K562 (cell line): ENCODE results near the gene LUC7L3. TPM values are rescaled to one million over a fixed set of nuclear protein-coding genes. Genes with fewer than 3 reads are reported as not detected.

Experiments used
- CEBPG ChIP-seq, 3 experiments: fragments of 200-800 bp in 1 of 3; sonication (Bioruptor generic) in 1 of 3; sonication (generic) in 1 of 3; formaldehyde crosslinking in 1 of 3; IDR thresholded peaks in 2 of 3; conservative IDR thresholded peaks in 1 of 3; 2 replicates each; pipeline versions ENCODE4 v1.6.1 to v1.8.0; 2016 to 2022; ENCODE audit warnings: missing compliant biosample characterization in 2 of 3, missing genetic modification characterization in 2 of 3, mild to moderate bottlenecking in 1 of 3, missing genetic modification reagents in 1 of 3
- DDX20 ChIP-seq: fragments of 450-650 bp; IDR thresholded peaks from 2 replicates; pipeline ENCODE4 v1.6.1; 2016; ENCODE audit warnings: missing genetic modification characterization, low read depth, mild to moderate bottlenecking, missing compliant biosample characterization, moderate library complexity
- FOSL1 ChIP-seq: fragments of 200-800 bp; sonication (Bioruptor generic); conservative IDR thresholded peaks from 2 replicates; pipeline ENCODE4 v1.6.1; 2016; ENCODE audit warnings: missing genetic modification characterization, missing compliant biosample characterization
- FOXK1 ChIP-seq: sonication (generic); formaldehyde crosslinking; IDR thresholded peaks from 2 replicates; pipeline ENCODE4 v1.8.0; 2022; ENCODE audit warnings: missing genetic modification reagents, mild to moderate bottlenecking, borderline replicate concordance
- GABPA ChIP-seq: fragments of 200-800 bp; sonication (Bioruptor generic); conservative IDR thresholded peaks from 2 replicates; pipeline ENCODE4 v1.6.1; 2016; ENCODE audit warnings: low read depth, missing genetic modification characterization, missing compliant biosample characterization
- KDM1A ChIP-seq, 2 experiments: fragments of 450-650 bp; IDR thresholded peaks; 2 replicates each; pipeline ENCODE4 v1.6.1; 2016; ENCODE audit warnings: mild to moderate bottlenecking in 2 of 2
- KLF6 ChIP-seq: fragments of 250-450 bp; sonication (Bioruptor Pico); IDR thresholded peaks from 2 replicates; pipeline ENCODE4 v1.4.0; 2020; ENCODE audit warnings: mild to moderate bottlenecking, moderate library complexity, borderline replicate concordance
- NFE2 ChIP-seq: IDR thresholded peaks from 2 replicates; pipeline ENCODE4 v1.6.1; 2014; ENCODE audit warnings: antibody characterized with exemption, low read depth
- NR4A1 ChIP-seq, 2 experiments: fragments of 250-450 bp in 1 of 2; fragments of 450-650 bp in 1 of 2; sonication (Bioruptor Pico) in 1 of 2; IDR thresholded peaks; 2 replicates each; pipeline versions ENCODE4 v1.4.0 to v1.6.1; 2016 to 2020; ENCODE audit warnings: mild to moderate bottlenecking in 2 of 2, missing compliant biosample characterization in 1 of 2, missing genetic modification characterization in 1 of 2, moderate library complexity in 1 of 2
- PHTF2 ChIP-seq: fragments of 250-450 bp; sonication (Bioruptor Pico); IDR thresholded peaks from 2 replicates; pipeline ENCODE4 v1.5.0; 2021; ENCODE audit warnings: mild to moderate bottlenecking
- POLR2A ChIP-seq: fragments of 450-650 bp; conservative IDR thresholded peaks from 2 replicates; pipeline ENCODE4 v1.6.1; 2016
- RAD51 ChIP-seq: fragments of 450-650 bp; IDR thresholded peaks from 2 replicates; pipeline ENCODE4 v1.7.1; 2016; ENCODE audit warnings: low read depth, mild to moderate bottlenecking, borderline replicate concordance
- SAFB2 ChIP-seq: fragments of 200-400 bp; formaldehyde crosslinking; IDR thresholded peaks from 2 replicates; pipeline ENCODE4 v1.6.1; 2018; ENCODE audit warnings: borderline replicate concordance, low read length, low read depth, moderate library complexity; ENCODE audit not compliant: severe bottlenecking
- SPI1 ChIP-seq: IDR thresholded peaks from 2 replicates; pipeline ENCODE4 v1.6.1; 2011; ENCODE audit warnings: low read depth, low read length, control low read depth, borderline replicate concordance
- ZC3H4 ChIP-seq: sonication (generic); formaldehyde crosslinking; IDR thresholded peaks from 2 replicates; pipeline ENCODE4 v1.9.0; 2021; ENCODE audit warnings: missing genetic modification reagents, borderline replicate concordance
- ZKSCAN8 ChIP-seq: fragments of 200-800 bp; sonication (Bioruptor generic); IDR thresholded peaks from 2 replicates; pipeline ENCODE4 v1.6.1; 2016; ENCODE audit warnings: missing genetic modification characterization, missing compliant biosample characterization
- ZNF12 ChIP-seq: sonication (generic); formaldehyde crosslinking; IDR thresholded peaks from 2 replicates; pipeline ENCODE4 v1.4.0; 2020; ENCODE audit warnings: mild to moderate bottlenecking, missing genetic modification reagents
- ZNF232 ChIP-seq: sonication (generic); formaldehyde crosslinking; IDR thresholded peaks from 2 replicates; pipeline ENCODE4 v1.8.0; 2022; ENCODE audit warnings: mild to moderate bottlenecking, missing genetic modification reagents
- ZNF551 ChIP-seq: fragments of 250-450 bp; sonication (Bioruptor Pico); IDR thresholded peaks from 2 replicates; pipeline ENCODE4 v1.5.0; 2021; ENCODE audit warnings: mild to moderate bottlenecking, moderate library complexity
- polyA plus RNA-seq, 8 experiments: library from polyadenylated mRNA; depleted of rRNA in 4 of 8; stranded (reverse) in 5 of 8; unstranded in 3 of 8; fragments of >200 nt; fragmentation: Nextera tagmentation in 2 of 8; fragmentation: Illumina TruSeq in 1 of 8; extraction: Ambion mirVana in 2 of 8; extraction: Trizol in 1 of 8; gene quantifications; 2 replicates each; pipeline versions ENCODE4 v1.2.1 to v1.2.3, GENCODE V29; 2011 to 2014; ENCODE audit warnings: inconsistent platforms in 1 of 8, missing spikeins in 1 of 8
- total RNA-seq, 7 experiments: library from RNA; depleted of rRNA in 6 of 7; stranded (reverse); fragments of >200 nt in 6 of 7; fragmentation: Illumina TruSeq in 2 of 7; extraction: Trizol in 2 of 7; gene quantifications; 2 replicates each; pipeline versions ENCODE4 v1.2.1 to v1.2.3, GENCODE V29; 2011 to 2021; ENCODE audit warnings: low replicate concordance in 1 of 7
- TF ChIP-seq, protein P1 (sequence below): sonication (generic); formaldehyde crosslinking; IDR thresholded peaks from 2 replicates; pipeline ENCODE4 v1.9.0; 2022; ENCODE audit warnings: mild to moderate bottlenecking, missing genetic modification reagents
- TF ChIP-seq, protein P2 (sequence below): fragments of 250-450 bp; sonication (Bioruptor Pico); IDR thresholded peaks from 2 replicates; pipeline ENCODE4 v1.8.0; 2021; ENCODE audit warnings: moderate library complexity, mild to moderate bottlenecking, inconsistent platforms
- TF ChIP-seq, protein P3 (sequence below): fragments of 450-650 bp; IDR thresholded peaks from 2 replicates; pipeline ENCODE4 v1.6.1; 2016; ENCODE audit warnings: low read depth, mild to moderate bottlenecking, moderate library complexity
- TF ChIP-seq, protein P4 (sequence below), 2 experiments: fragments of 200-800 bp in 1 of 2; sonication (Bioruptor generic) in 1 of 2; sonication (generic) in 1 of 2; formaldehyde crosslinking in 1 of 2; IDR thresholded peaks in 1 of 2; conservative IDR thresholded peaks in 1 of 2; 2 replicates each; pipeline versions ENCODE4 v1.5.0 to v1.6.1; 2016 to 2020; ENCODE audit warnings: missing compliant biosample characterization in 1 of 2, missing genetic modification characterization in 1 of 2, missing genetic modification reagents in 1 of 2

The LUC7L3 gene
- total and polyA plus RNA-seq, 9 of the 15 experiments (the other 6 are each of a cell fraction or from before 2014, with no cell fraction given) = 80.8 to 284 (median 127) TPM

DNA sequence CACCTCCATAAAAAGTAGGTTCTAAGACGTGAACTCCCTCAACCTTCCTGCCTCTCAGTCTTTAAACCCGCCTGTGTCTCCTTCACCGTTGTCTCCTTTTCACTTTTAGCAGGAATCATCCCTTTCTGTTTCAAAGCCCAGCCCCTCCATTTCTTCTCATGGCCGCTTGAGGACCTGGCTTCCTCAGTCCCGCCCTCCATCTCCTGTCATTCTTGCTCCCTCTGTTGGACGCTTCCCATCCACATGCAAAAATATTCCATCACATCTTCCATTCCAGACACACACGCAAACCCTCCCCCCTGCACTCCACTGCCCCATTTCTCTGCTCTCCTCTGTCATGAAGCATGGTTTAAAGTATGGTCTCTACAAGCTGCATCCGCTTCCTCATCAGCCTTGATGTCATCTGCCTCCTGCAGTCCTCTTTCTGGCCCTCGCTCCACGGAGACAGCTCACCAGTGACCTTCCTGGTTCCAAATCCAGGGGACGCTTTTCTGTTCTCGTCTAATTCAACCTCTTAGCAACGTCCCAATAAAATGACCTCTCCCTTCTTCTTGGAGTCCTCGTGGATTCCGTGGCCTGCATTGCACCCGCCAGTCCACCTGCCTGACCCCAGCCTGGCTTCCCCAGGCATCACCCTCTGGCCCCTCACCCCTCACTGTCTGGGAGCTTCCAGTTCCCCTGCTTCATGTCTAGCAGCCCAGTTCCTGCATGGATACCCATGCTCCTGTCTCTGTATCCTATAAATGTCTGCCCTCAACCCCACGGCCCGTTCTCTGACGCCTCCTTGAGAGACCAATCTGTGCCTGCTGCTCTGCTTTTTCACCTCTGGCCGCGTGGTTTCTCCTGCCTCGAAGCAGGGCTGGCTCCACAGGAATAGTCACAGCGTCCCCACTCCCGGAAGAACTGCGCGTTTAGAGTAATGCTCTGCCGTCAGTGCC is 37.9 kb upstream of the LUC7L3 start (continued):
- TF ChIP-seq KLF6 (CRISPR knock-in tag) (no peak), KDM1A (IDR thresholded peaks at IDR 0.05) (no peak), DDX20 (tag) (no peak), ZC3H4 (no peak), ZNF551 (no peak), NR4A1 (CRISPR knock-in tag; IDR thresholded peaks at IDR 0.05) (no peak), NR4A1 (tag; IDR thresholded peaks at IDR 0.05) (no peak), FOSL1 (no peak), CEBPG (CRISPR knock-in tag; IDR thresholded peaks at IDR 0.05) (no peak), CEBPG (tag; conservative IDR thresholded peaks at IDR 0.05 in 1 of 2, IDR thresholded peaks at IDR 0.05 in 1 of 2) (no peak), RAD51 (no peak), PHTF2 (CRISPR knock-in tag) (no peak), SPI1 (peak; percentile 20; the same call in 1 of the 2 replicates), GABPA (tag) (no peak), NFE2 (no peak), SAFB2 (no peak), FOXK1 (CRISPR knock-in tag) (no peak), ZNF12 (CRISPR knock-in tag) (no peak), ZKSCAN8 (CRISPR knock-in tag) (no peak), ZNF232 (no peak), POLR2A (no peak)
- TF ChIP-seq, protein P1, sequence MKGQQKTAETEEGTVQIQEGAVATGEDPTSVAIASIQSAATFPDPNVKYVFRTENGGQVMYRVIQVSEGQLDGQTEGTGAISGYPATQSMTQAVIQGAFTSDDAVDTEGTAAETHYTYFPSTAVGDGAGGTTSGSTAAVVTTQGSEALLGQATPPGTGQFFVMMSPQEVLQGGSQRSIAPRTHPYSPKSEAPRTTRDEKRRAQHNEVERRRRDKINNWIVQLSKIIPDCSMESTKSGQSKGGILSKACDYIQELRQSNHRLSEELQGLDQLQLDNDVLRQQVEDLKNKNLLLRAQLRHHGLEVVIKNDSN (CRISPR knock-in tag) = no peak
- TF ChIP-seq, protein P2, sequence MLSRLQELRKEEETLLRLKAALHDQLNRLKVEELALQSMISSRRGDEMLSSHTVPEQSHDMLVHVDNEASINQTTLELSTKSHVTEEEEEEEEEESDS = no peak
- TF ChIP-seq, protein P3, sequence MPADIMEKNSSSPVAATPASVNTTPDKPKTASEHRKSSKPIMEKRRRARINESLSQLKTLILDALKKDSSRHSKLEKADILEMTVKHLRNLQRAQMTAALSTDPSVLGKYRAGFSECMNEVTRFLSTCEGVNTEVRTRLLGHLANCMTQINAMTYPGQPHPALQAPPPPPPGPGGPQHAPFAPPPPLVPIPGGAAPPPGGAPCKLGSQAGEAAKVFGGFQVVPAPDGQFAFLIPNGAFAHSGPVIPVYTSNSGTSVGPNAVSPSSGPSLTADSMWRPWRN = no peak
- TF ChIP-seq, protein P4, sequence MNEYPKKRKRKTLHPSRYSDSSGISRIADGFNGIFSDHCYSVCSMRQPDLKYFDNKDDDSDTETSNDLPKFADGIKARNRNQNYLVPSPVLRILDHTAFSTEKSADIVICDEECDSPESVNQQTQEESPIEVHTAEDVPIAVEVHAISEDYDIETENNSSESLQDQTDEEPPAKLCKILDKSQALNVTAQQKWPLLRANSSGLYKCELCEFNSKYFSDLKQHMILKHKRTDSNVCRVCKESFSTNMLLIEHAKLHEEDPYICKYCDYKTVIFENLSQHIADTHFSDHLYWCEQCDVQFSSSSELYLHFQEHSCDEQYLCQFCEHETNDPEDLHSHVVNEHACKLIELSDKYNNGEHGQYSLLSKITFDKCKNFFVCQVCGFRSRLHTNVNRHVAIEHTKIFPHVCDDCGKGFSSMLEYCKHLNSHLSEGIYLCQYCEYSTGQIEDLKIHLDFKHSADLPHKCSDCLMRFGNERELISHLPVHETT (CRISPR knock-in tag; conservative IDR thresholded peaks at IDR 0.05 in 1 of 2, IDR thresholded peaks at IDR 0.05 in 1 of 2) = no peak
